Panc1 (cell line): Measurements from ENCODE around the gene LVRN.

Source experiments
- POLR2AphosphoS5 ChIP-seq: IDR thresholded peaks from 2 replicates; pipeline ENCODE4 v1.6.1; 2012; ENCODE audit warnings: mild to moderate bottlenecking, low read depth, low read length, moderate library complexity
- REST ChIP-seq, 2 experiments: IDR thresholded peaks; 2 replicates each; pipeline ENCODE4 v1.6.1; 2011 to 2012; ENCODE audit warnings: low read depth in 2 of 2, control low read depth in 1 of 2, low read length in 1 of 2, mild to moderate bottlenecking in 1 of 2, moderate library complexity in 1 of 2; ENCODE audit not compliant: insufficient read depth in 1 of 2
- SIN3A ChIP-seq: IDR thresholded peaks from 2 replicates; pipeline ENCODE4 v1.6.1; 2012; ENCODE audit warnings: low read depth, mild to moderate bottlenecking, low read length, moderate library complexity, borderline replicate concordance; ENCODE audit not compliant: insufficient read depth
- TCF7L2 ChIP-seq: IDR thresholded peaks from 2 replicates; pipeline ENCODE4 v1.6.1; 2011; ENCODE audit warnings: mild to moderate bottlenecking, low read depth, low read length, inconsistent platforms
- TF ChIP-seq, protein P1 (sequence below): fragments of 450-650 bp; IDR thresholded peaks from 2 replicates; pipeline ENCODE4 v1.5.1; 2017; ENCODE audit warnings: mild to moderate bottlenecking

DNA sequence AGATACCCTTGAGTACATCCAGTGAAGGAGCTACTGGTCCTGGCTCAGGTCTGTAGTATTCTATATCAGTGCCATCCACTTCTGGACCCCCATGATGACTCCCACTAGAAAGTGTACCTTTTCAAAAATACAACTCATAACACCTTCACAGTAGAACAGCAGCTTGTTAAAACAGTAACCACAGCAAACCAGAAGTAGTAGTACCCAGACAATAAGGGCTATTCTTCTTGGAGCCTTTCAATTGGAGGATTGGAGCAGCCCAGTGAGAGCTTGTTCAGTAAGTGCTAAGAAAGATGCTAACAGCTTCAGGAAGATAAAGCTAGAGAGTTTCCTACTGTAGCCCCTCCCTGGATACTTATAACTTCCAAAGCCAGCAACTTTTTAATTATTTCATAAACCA lies 80.1 kb downstream of the LVRN start:
- TF ChIP-seq, protein P1, sequence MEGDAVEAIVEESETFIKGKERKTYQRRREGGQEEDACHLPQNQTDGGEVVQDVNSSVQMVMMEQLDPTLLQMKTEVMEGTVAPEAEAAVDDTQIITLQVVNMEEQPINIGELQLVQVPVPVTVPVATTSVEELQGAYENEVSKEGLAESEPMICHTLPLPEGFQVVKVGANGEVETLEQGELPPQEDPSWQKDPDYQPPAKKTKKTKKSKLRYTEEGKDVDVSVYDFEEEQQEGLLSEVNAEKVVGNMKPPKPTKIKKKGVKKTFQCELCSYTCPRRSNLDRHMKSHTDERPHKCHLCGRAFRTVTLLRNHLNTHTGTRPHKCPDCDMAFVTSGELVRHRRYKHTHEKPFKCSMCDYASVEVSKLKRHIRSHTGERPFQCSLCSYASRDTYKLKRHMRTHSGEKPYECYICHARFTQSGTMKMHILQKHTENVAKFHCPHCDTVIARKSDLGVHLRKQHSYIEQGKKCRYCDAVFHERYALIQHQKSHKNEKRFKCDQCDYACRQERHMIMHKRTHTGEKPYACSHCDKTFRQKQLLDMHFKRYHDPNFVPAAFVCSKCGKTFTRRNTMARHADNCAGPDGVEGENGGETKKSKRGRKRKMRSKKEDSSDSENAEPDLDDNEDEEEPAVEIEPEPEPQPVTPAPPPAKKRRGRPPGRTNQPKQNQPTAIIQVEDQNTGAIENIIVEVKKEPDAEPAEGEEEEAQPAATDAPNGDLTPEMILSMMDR = no peak
- TF ChIP-seq SIN3A (no peak), TCF7L2 (no peak), POLR2AphosphoS5 (no peak), REST (IDR thresholded peaks at IDR 0.05; ENCODE audit: insufficient read depth in 1 of 2, low read depth in 2 of 2, low read length in 1 of 2) (no peak)
